K562 (cell line): ENCODE measurements around the gene BCORL1. TPM values are rescaled to one million over a fixed set of nuclear protein-coding genes. Genes with fewer than 3 reads are reported as not detected.

Experiments used
- ATAC-seq: fragments of 200-7000 bp; cut with Tn5 transposase; 3 replicates; pipeline ENCODE4 v1.9.1; 2020; ENCODE audit warnings: moderate library complexity
- BruUV-seq: library from RNA; stranded (reverse); fragments of 400-500 nt; replicated peaks from 2 replicates; lab custom pipeline; 2021; lab: Mats Ljungman, UMichigan
- CTCF ChIA-PET: fragments of 300-600 bp; formaldehyde crosslinking; extraction: SDS; loops from one replicate; lab custom pipeline; 2021; ENCODE audit warnings: low intra/inter-chr PET ratio; lab: Yijun Ruan, JAX
- POLR2A ChIA-PET: fragments of 300-600, 350-650 bp; sonication (Branson Sonifier 250); formaldehyde crosslinking; extraction: SDS; loops from one replicate; lab custom pipeline; 2021; ENCODE audit warnings: antibody characterized with exemption, inconsistent platforms; lab: Yijun Ruan, JAX
- DNase-seq, 4 experiments: peaks; one replicate each; pipeline versions ENCODE4 v3.0.0 to v3.0.0-alpha.2; 2011 to 2018; ENCODE audit warnings: low spot score in 3 of 4, mixed read lengths in 3 of 4; ENCODE audit errors: extremely low read depth in 1 of 4
- FAIRE-seq: peaks from 2 replicates; lab custom pipeline; 2011; peaks lifted over from hg19 to GRCh38; lab: Jason Lieb, UNC
- H2AFZ ChIP-seq: 2 replicates; pipeline ENCODE4 v1.6.0; 2011; ENCODE audit warnings: low read depth, low read length, control low read depth, inconsistent platforms
- H3K27ac ChIP-seq: fragments of 200-600 bp; 3 replicates; pipeline ENCODE4 v1.8.0; 2011; ENCODE audit warnings: low read depth, mild to moderate bottlenecking, control low read depth, inconsistent platforms, low read length, moderate library complexity, mixed read lengths; ENCODE audit errors: extremely low read depth
- H3K27me3 ChIP-seq, 2 experiments: fragments of 300-600 bp in 1 of 2; 2 replicates in 1 of 2; 3 replicates in 1 of 2; pipeline versions ENCODE4 v1.6.0 to v1.8.0; 2011; ENCODE audit warnings: inconsistent platforms in 2 of 2, low read length in 2 of 2, mild to moderate bottlenecking in 1 of 2, mixed read lengths in 1 of 2, moderate library complexity in 1 of 2; ENCODE audit not compliant: control insufficient read depth in 2 of 2, insufficient read depth in 2 of 2
- H3K36me3 ChIP-seq: fragments of 300-600 bp; 3 replicates; pipeline ENCODE4 v1.8.0; 2011; ENCODE audit warnings: mild to moderate bottlenecking, low read length, inconsistent platforms; ENCODE audit not compliant: control insufficient read depth, insufficient read depth
- H3K4me1 ChIP-seq, 2 experiments: fragments of 200-600 bp in 1 of 2; replicated peaks in 1 of 2; 2 replicates in 1 of 2; 3 replicates in 1 of 2; pipeline versions ENCODE4 v1.5.1 to v1.8.0; 2011; ENCODE audit warnings: inconsistent platforms in 2 of 2, low read length in 2 of 2, mild to moderate bottlenecking in 1 of 2, mixed read lengths in 1 of 2, moderate library complexity in 1 of 2; ENCODE audit not compliant: control insufficient read depth in 2 of 2, insufficient read depth in 2 of 2
- H3K4me2 ChIP-seq: 2 replicates; pipeline ENCODE4 v1.6.1; 2011; ENCODE audit warnings: low read length, control low read depth, inconsistent platforms, mixed read lengths; ENCODE audit not compliant: insufficient read depth
- H3K4me3 ChIP-seq: fragments of 200-600 bp; sonication (generic), shearing (Covaris generic); 2 replicates; pipeline ENCODE4 v1.5.1; 2016; ENCODE audit warnings: control low read depth, inconsistent platforms
- H3K79me2 ChIP-seq: fragments of 200-600 bp; 3 replicates; pipeline ENCODE4 v1.8.0; 2011; ENCODE audit warnings: low read length, inconsistent platforms; ENCODE audit not compliant: control insufficient read depth, insufficient read depth
- H3K9ac ChIP-seq, 2 experiments: 2 replicates each; pipeline versions ENCODE4 v1.6.0 to v1.6.1; 2011; ENCODE audit warnings: low read depth in 2 of 2, low read length in 2 of 2, control low read depth in 1 of 2, inconsistent platforms in 1 of 2, mild to moderate bottlenecking in 1 of 2, mixed read lengths in 1 of 2; ENCODE audit not compliant: insufficient read depth in 1 of 2
- H3K9me1 ChIP-seq: one replicate; pipeline ENCODE4 v1.6.0; 2011; ENCODE audit warnings: inconsistent platforms, mild to moderate bottlenecking, low read length, moderate library complexity; ENCODE audit not compliant: control insufficient read depth, insufficient read depth
- H3K9me3 ChIP-seq: replicated peaks from 2 replicates; pipeline ENCODE4 v1.5.1; 2011; ENCODE audit warnings: low read depth, low read length, inconsistent platforms; ENCODE audit not compliant: control insufficient read depth, insufficient read depth
- H4K20me1 ChIP-seq: replicated peaks from 2 replicates; pipeline ENCODE4 v1.6.1; 2011; ENCODE audit warnings: low read length, inconsistent platforms, mixed read lengths; ENCODE audit not compliant: control insufficient read depth, insufficient read depth
- E2F5 ChIP-seq: sonication (generic); formaldehyde crosslinking; IDR thresholded peaks from 2 replicates; pipeline ENCODE4 v1.8.0; 2022; ENCODE audit warnings: mild to moderate bottlenecking, missing genetic modification reagents
- MEIS2 ChIP-seq: fragments of 450-650 bp; IDR thresholded peaks from 2 replicates; pipeline ENCODE4 v1.6.1; 2014; ENCODE audit warnings: mild to moderate bottlenecking; ENCODE audit not compliant: partially characterized antibody
- NFIC ChIP-seq: fragments of 450-650 bp; IDR thresholded peaks from 2 replicates; pipeline ENCODE4 v1.6.1; 2017; ENCODE audit warnings: mild to moderate bottlenecking, inconsistent platforms
- SFPQ ChIP-seq: fragments of 200-400 bp; formaldehyde crosslinking; IDR thresholded peaks from 2 replicates; pipeline ENCODE4 v1.6.1; 2017; ENCODE audit warnings: mild to moderate bottlenecking, low read depth, low read length, moderate library complexity
- WGBS: fragments of 100-300 bp; shearing (Covaris generic); methylation state at CpG from one replicate; pipeline ENCODE4 v1.1.6; 2016; ENCODE audit warnings: low coverage, mixed read lengths; ENCODE audit not compliant: insufficient coverage; ENCODE audit errors: missing lambda C conversion rate; 5-methylcytosine and 5-hydroxymethylcytosine counted together
- in situ Hi-C: fragments of 300-500 bp; cut with MboI; formaldehyde crosslinking; loops from 4 replicates; pipeline ENCODE4 v1.15.0; 2018; ENCODE audit warnings: inconsistent platforms, mixed read lengths
- intact Hi-C: fragments of 100-400 bp; cut with micrococcal nuclease; formaldehyde crosslinking; loops from 2 replicates; pipeline ENCODE4 v1.14.2; 2022
- polyA plus RNA-seq, 8 experiments: library from polyadenylated mRNA; depleted of rRNA in 4 of 8; stranded (reverse) in 5 of 8; unstranded in 3 of 8; fragments of >200 nt; fragmentation: Nextera tagmentation in 2 of 8; fragmentation: Illumina TruSeq in 1 of 8; extraction: Ambion mirVana in 2 of 8; extraction: Trizol in 1 of 8; gene quantifications; 2 replicates each; pipeline versions ENCODE4 v1.2.1 to v1.2.3, GENCODE V29; 2011 to 2014; ENCODE audit warnings: inconsistent platforms in 1 of 8, missing spikeins in 1 of 8
- total RNA-seq, 7 experiments: library from RNA; depleted of rRNA in 6 of 7; stranded (reverse); fragments of >200 nt in 6 of 7; fragmentation: Illumina TruSeq in 2 of 7; extraction: Trizol in 2 of 7; gene quantifications; 2 replicates each; pipeline versions ENCODE4 v1.2.1 to v1.2.3, GENCODE V29; 2011 to 2021; ENCODE audit warnings: low replicate concordance in 1 of 7
- TF ChIP-seq, protein P1 (sequence below), 2 experiments: fragments of 450-650 bp; formaldehyde crosslinking in 1 of 2; IDR thresholded peaks; 2 replicates each; pipeline versions ENCODE4 v1.4.0 to v1.6.1; 2014 to 2020; ENCODE audit warnings: mild to moderate bottlenecking in 2 of 2, borderline replicate concordance in 1 of 2, low read depth in 1 of 2

BCORL1 gene
- total and polyA plus RNA-seq, 9 of the 15 experiments (the other 6 are each of a cell fraction or from before 2014, with no cell fraction given) = 0.48 to 29.6 (median 2.1) TPM

DNA sequence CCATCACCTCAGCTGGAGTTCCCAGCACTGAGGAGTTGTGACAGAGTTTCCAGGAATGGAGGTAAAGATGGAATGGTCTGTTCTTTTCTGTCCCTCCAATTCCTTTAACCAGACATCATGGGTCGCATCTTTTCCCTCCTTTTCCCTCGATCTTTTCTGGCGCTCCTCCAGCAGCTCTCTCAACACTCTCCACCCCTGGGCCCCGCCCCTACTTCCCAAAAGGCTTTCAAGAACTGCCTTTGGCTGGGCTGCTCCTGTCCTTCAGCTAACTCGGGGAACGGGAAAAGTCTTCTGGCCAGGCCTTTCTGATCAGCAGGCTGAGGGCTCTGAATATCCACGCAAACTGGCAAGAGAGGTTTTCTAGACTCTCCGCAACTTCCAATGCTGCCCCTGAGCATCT is 42.4 kb upstream of the BCORL1 start:
- ChIA-PET CTCF (no interaction called here), POLR2A (interaction anchor here (0.7 to 1.3 kb wide), 3 partner anchors 9 to 15 kb away, joined by 3 to 5 read pairs (median 4); no protein-coding TSS in a partner anchor)
- ATAC-seq = no peak; the same call in 2 of the 3 replicates
- no TSS peak for BruUV-seq
- no peaks in the 10 kb centered on the region for H4K20me1 ChIP-seq
- no peaks in the 10 kb centered on the region for H3K9me1 ChIP-seq
- H2AFZ ChIP-seq = no peak overlapping the region
- H3K79me2 ChIP-seq = no peaks in the 10 kb centered on the region
- H3K27ac ChIP-seq = no peak overlapping the region
- peaks cover 0 to 6% of the 10 kb centered on the region in 2 experiments; a peak in 2 of 5 replicates for H3K4me1 ChIP-seq
- 15% methylated on average over 5 of the region's 8 CpGs for WGBS
- H3K36me3 ChIP-seq = no peaks in the 10 kb centered on the region
- H3K9ac ChIP-seq = peak overlapping the region in 1 of 2 experiments; percentile 31; a peak in 1 of 4 replicates
- no peak for DNase-seq
- FAIRE-seq = no peak
- intact Hi-C loops = no loop called here
- TF ChIP-seq SFPQ (no peak), NFIC (peak; percentile 71), MEIS2 (peak; percentile 70), E2F5 (CRISPR knock-in tag) (no peak)
- TF ChIP-seq, protein P1, sequence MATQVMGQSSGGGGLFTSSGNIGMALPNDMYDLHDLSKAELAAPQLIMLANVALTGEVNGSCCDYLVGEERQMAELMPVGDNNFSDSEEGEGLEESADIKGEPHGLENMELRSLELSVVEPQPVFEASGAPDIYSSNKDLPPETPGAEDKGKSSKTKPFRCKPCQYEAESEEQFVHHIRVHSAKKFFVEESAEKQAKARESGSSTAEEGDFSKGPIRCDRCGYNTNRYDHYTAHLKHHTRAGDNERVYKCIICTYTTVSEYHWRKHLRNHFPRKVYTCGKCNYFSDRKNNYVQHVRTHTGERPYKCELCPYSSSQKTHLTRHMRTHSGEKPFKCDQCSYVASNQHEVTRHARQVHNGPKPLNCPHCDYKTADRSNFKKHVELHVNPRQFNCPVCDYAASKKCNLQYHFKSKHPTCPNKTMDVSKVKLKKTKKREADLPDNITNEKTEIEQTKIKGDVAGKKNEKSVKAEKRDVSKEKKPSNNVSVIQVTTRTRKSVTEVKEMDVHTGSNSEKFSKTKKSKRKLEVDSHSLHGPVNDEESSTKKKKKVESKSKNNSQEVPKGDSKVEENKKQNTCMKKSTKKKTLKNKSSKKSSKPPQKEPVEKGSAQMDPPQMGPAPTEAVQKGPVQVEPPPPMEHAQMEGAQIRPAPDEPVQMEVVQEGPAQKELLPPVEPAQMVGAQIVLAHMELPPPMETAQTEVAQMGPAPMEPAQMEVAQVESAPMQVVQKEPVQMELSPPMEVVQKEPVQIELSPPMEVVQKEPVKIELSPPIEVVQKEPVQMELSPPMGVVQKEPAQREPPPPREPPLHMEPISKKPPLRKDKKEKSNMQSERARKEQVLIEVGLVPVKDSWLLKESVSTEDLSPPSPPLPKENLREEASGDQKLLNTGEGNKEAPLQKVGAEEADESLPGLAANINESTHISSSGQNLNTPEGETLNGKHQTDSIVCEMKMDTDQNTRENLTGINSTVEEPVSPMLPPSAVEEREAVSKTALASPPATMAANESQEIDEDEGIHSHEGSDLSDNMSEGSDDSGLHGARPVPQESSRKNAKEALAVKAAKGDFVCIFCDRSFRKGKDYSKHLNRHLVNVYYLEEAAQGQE (IDR thresholded peaks at IDR 0.05; ENCODE audit: borderline replicate concordance) = peak; percentile 38; the same call in 1 of the 2 replicates
- TF ChIP-seq, protein P1 (CRISPR knock-in tag; IDR thresholded peaks at IDR 0.05; ENCODE audit: low read depth) = no peak
- H3K4me3 ChIP-seq = no peak overlapping the region
- H3K27me3 ChIP-seq = no peaks in the 10 kb centered on the region
- no peak overlapping the region for H3K4me2 ChIP-seq
- in situ Hi-C loops = no loop called here
- no peaks in the 10 kb centered on the region for H3K9me3 ChIP-seq
